Neural cell (in vitro differentiated cells): ENCODE results near the gene PLCL1. TPM values are rescaled to one million over a fixed set of nuclear protein-coding genes. Genes with fewer than 3 reads are reported as not detected.

Experiments
- H2AFZ ChIP-seq: fragments of 200-600, 300-800 bp; sonication (generic), shearing (Covaris generic); 2 replicates; pipeline ENCODE4 v1.6.0; 2014; ENCODE audit warnings: low read depth, mild to moderate bottlenecking, antibody characterized with exemption, low read length, moderate library complexity
- H3F3A ChIP-seq: fragments of 200-600 bp; shearing (Covaris generic); 2 replicates; pipeline ENCODE4 v1.6.1; 2016; ENCODE audit warnings: mild to moderate bottlenecking, moderate library complexity, mixed read lengths, antibody characterized with exemption, low read length; ENCODE audit not compliant: insufficient read depth, poor library complexity, severe bottlenecking
- H3K27ac ChIP-seq: fragments of 200-600, 300-800 bp; sonication (generic), shearing (Covaris generic); 2 replicates; pipeline ENCODE4 v1.5.1; 2014; ENCODE audit warnings: mild to moderate bottlenecking, low read length, moderate library complexity
- H3K27me3 ChIP-seq: fragments of 300-800, 200-600 bp; sonication (generic), shearing (Covaris generic); 2 replicates; pipeline ENCODE4 v1.6.0; 2014; ENCODE audit warnings: mild to moderate bottlenecking, low read depth, low read length, moderate library complexity; ENCODE audit not compliant: insufficient read depth
- H3K36me3 ChIP-seq: fragments of 300-800, 200-600 bp; sonication (generic), shearing (Covaris generic); 2 replicates; pipeline ENCODE4 v1.5.1; 2014; ENCODE audit warnings: mild to moderate bottlenecking, antibody characterized with exemption, low read length, moderate library complexity; ENCODE audit not compliant: insufficient read depth
- H3K4me2 ChIP-seq: fragments of 300-800, 200-600 bp; sonication (generic), shearing (Covaris generic); 2 replicates; pipeline ENCODE4 v1.6.0; 2014; ENCODE audit warnings: mild to moderate bottlenecking, low read length
- H3K4me3 ChIP-seq: fragments of 300-800, 200-600 bp; sonication (generic), shearing (Covaris generic); 2 replicates; pipeline ENCODE4 v1.5.1; 2014; ENCODE audit warnings: mild to moderate bottlenecking, low read length, moderate library complexity
- H3K79me2 ChIP-seq: fragments of 200-600 bp; shearing (Covaris generic); replicated peaks from 2 replicates; pipeline ENCODE4 v1.6.0; 2014; ENCODE audit warnings: mild to moderate bottlenecking, low read length, moderate library complexity; ENCODE audit not compliant: insufficient read depth
- H3K9ac ChIP-seq: fragments of 300-800, 200-600 bp; sonication (generic), shearing (Covaris generic); 2 replicates; pipeline ENCODE4 v1.6.1; 2016; ENCODE audit warnings: mild to moderate bottlenecking, low read length, mixed read lengths
- H3K9me2 ChIP-seq: fragments of 200-600 bp; shearing (Covaris generic); 2 replicates; pipeline ENCODE4 v1.6.1; 2016; ENCODE audit warnings: mild to moderate bottlenecking, low read length, mixed read lengths; ENCODE audit not compliant: insufficient read depth
- H3K9me3 ChIP-seq: fragments of 200-600, 300-800 bp; sonication (generic), shearing (Covaris generic); 2 replicates; pipeline ENCODE4 v1.6.1; 2016; ENCODE audit warnings: mild to moderate bottlenecking, mixed run types, low read length, moderate library complexity, mixed read lengths
- H4K20me1 ChIP-seq: fragments of 200-600 bp; shearing (Covaris generic); 2 replicates; pipeline ENCODE4 v1.6.1; 2016; ENCODE audit warnings: mild to moderate bottlenecking, mixed run types; ENCODE audit not compliant: insufficient read depth
- EP300 ChIP-seq: fragments of 450-650 bp; conservative IDR thresholded peaks from 2 replicates; pipeline ENCODE4 v1.6.1; 2014; ENCODE audit warnings: antibody characterized with exemption, mild to moderate bottlenecking, moderate library complexity; ENCODE audit not compliant: poor library complexity, severe bottlenecking
- EZH2 ChIP-seq: fragments of 200-600, 300-800 bp; shearing (Covaris generic), sonication (generic); IDR thresholded peaks from 2 replicates; pipeline ENCODE4 v1.6.1; 2014; ENCODE audit warnings: antibody characterized with exemption, low read length, borderline replicate concordance, mild to moderate bottlenecking; ENCODE audit not compliant: insufficient read depth, poor library complexity, severe bottlenecking
- MXI1 ChIP-seq: fragments of 450-650 bp; conservative IDR thresholded peaks from 2 replicates; pipeline ENCODE4 v1.6.1; 2014; ENCODE audit warnings: antibody characterized with exemption, mild to moderate bottlenecking; ENCODE audit not compliant: poor library complexity, severe bottlenecking
- POLR2AphosphoS5 ChIP-seq: IDR thresholded peaks from 2 replicates; pipeline ENCODE4 v1.6.1; 2012
- RAD21 ChIP-seq: fragments of 450-650 bp; conservative IDR thresholded peaks from 2 replicates; pipeline ENCODE4 v1.6.1; 2014; ENCODE audit warnings: antibody characterized with exemption, mild to moderate bottlenecking, moderate library complexity
- SMC3 ChIP-seq: fragments of 450-650 bp; conservative IDR thresholded peaks from 2 replicates; pipeline ENCODE4 v1.6.1; 2014; ENCODE audit warnings: antibody characterized with exemption, mild to moderate bottlenecking, moderate library complexity; ENCODE audit not compliant: poor library complexity
- TAF1 ChIP-seq: IDR thresholded peaks from 2 replicates; pipeline ENCODE4 v1.6.1; 2012; ENCODE audit warnings: low read depth
- polyA plus RNA-seq: library from polyadenylated mRNA; depleted of rRNA; stranded (reverse); fragments of >200 nt; gene quantifications from 2 replicates; pipeline ENCODE4 v1.2.3, GENCODE V29; 2014
- TF ChIP-seq, protein P1 (sequence below): IDR thresholded peaks from 2 replicates; pipeline ENCODE4 v1.6.1; 2012; ENCODE audit warnings: borderline replicate concordance
- TF ChIP-seq, protein P2 (sequence below): fragments of 450-650 bp; IDR thresholded peaks from 2 replicates; pipeline ENCODE4 v1.5.1; 2014; ENCODE audit warnings: antibody characterized with exemption, mild to moderate bottlenecking, moderate library complexity; ENCODE audit not compliant: poor library complexity, severe bottlenecking

PLCL1 gene
- polyA plus RNA-seq, 1 donor from 2014 or later, result 6.8 TPM

DNA sequence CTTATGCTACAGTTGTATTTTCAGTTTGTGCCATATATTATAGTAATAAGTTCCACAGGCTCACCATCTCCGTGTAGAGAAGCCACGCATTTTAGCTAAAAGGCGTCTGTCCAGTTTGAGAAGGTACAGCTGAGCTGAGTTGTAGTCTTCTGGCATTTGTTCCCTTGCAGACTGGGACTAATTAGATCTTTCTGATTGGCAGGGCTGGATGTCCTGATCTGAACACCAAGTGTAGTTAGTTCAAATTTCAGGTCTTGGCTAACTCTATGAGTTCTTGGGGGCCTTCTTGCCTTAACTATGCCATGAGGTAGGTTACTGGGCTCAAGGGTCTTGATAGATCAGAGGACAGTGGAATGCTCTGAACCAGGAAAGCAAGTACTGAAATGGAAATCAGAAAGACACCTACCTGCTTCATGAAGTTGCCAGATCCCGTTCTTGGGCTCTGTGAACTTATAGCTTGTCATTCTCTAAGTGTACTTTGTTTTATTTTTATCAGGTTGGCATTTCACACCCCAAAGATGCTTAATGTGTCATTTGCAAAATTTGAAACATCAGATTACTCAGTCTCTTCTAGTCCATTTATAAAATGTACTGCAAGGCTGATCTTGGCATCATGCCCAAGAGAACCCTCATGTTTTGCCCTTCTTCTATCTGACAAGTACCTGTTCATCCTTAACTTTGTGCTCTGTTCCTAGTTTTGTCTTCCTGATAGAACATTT is 93.7 kb downstream of the PLCL1 start:
- Histone ChIP-seq H3K36me3 (no peaks in the 10 kb centered on the region), H3F3A (no peaks in the 10 kb centered on the region), H3K27me3 (no peaks in the 10 kb centered on the region), H3K79me2 (no peaks in the 10 kb centered on the region), H4K20me1 (no peaks in the 10 kb centered on the region), H2AFZ (no peak overlapping the region), H3K4me2 (no peak overlapping the region), H3K4me3 (no peak overlapping the region), H3K9me3 (no peaks in the 10 kb centered on the region), H3K27ac (no peak overlapping the region), H3K9me2 (no peaks in the 10 kb centered on the region), H3K9ac (no peak overlapping the region)
- no peak for TF ChIP-seq EP300
- TF ChIP-seq MXI1, result no peak
- TF ChIP-seq, protein P1, sequence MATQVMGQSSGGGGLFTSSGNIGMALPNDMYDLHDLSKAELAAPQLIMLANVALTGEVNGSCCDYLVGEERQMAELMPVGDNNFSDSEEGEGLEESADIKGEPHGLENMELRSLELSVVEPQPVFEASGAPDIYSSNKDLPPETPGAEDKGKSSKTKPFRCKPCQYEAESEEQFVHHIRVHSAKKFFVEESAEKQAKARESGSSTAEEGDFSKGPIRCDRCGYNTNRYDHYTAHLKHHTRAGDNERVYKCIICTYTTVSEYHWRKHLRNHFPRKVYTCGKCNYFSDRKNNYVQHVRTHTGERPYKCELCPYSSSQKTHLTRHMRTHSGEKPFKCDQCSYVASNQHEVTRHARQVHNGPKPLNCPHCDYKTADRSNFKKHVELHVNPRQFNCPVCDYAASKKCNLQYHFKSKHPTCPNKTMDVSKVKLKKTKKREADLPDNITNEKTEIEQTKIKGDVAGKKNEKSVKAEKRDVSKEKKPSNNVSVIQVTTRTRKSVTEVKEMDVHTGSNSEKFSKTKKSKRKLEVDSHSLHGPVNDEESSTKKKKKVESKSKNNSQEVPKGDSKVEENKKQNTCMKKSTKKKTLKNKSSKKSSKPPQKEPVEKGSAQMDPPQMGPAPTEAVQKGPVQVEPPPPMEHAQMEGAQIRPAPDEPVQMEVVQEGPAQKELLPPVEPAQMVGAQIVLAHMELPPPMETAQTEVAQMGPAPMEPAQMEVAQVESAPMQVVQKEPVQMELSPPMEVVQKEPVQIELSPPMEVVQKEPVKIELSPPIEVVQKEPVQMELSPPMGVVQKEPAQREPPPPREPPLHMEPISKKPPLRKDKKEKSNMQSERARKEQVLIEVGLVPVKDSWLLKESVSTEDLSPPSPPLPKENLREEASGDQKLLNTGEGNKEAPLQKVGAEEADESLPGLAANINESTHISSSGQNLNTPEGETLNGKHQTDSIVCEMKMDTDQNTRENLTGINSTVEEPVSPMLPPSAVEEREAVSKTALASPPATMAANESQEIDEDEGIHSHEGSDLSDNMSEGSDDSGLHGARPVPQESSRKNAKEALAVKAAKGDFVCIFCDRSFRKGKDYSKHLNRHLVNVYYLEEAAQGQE, result no peak
- TF ChIP-seq POLR2AphosphoS5, result no peak
- TF ChIP-seq TAF1, result no peak
- TF ChIP-seq SMC3, result no peak
- TF ChIP-seq, protein P2, sequence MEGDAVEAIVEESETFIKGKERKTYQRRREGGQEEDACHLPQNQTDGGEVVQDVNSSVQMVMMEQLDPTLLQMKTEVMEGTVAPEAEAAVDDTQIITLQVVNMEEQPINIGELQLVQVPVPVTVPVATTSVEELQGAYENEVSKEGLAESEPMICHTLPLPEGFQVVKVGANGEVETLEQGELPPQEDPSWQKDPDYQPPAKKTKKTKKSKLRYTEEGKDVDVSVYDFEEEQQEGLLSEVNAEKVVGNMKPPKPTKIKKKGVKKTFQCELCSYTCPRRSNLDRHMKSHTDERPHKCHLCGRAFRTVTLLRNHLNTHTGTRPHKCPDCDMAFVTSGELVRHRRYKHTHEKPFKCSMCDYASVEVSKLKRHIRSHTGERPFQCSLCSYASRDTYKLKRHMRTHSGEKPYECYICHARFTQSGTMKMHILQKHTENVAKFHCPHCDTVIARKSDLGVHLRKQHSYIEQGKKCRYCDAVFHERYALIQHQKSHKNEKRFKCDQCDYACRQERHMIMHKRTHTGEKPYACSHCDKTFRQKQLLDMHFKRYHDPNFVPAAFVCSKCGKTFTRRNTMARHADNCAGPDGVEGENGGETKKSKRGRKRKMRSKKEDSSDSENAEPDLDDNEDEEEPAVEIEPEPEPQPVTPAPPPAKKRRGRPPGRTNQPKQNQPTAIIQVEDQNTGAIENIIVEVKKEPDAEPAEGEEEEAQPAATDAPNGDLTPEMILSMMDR, result no peak
- no peak for TF ChIP-seq EZH2
- no peak for TF ChIP-seq RAD21

DNA sequence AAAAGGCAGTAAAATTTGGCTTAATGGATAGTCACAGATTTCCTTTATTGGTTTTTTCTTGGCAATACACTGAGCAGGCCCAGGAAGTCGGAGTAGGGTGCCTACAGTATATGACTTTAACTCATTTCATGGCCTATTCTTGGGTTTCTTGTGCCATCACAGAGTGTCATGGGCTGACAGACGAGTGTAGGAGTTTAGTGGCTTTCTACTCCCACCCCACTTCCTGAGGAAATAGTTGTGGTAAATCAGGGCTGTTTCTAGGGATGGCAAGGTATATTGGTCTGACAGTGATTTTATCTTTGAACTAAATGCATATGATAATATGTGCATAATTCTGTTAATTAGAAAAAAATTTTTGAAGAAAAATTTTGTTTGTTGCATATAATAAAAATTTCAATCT is 100.1 kb downstream of the PLCL1 start:
- H4K20me1 ChIP-seq, result no peaks in the 10 kb centered on the region
- H3K27me3 ChIP-seq, result no peaks in the 10 kb centered on the region
- H3K9ac ChIP-seq, result no peak overlapping the region
- no peak overlapping the region for H3K4me3 ChIP-seq
- no peak overlapping the region for H3K4me2 ChIP-seq
- no peaks in the 10 kb centered on the region for H3K79me2 ChIP-seq
- H3F3A ChIP-seq, result no peaks in the 10 kb centered on the region
- no peak overlapping the region for H3K27ac ChIP-seq
- H3K9me3 ChIP-seq, result no peaks in the 10 kb centered on the region
- no peak overlapping the region for H2AFZ ChIP-seq
- TF ChIP-seq TAF1, result no peak
- TF ChIP-seq POLR2AphosphoS5, result no peak
- TF ChIP-seq EZH2, result no peak
- TF ChIP-seq, protein P2, result no peak
- TF ChIP-seq, protein P1, result no peak
- no peak for TF ChIP-seq RAD21
- TF ChIP-seq MXI1, result no peak
- TF ChIP-seq EP300, result no peak
- no peak for TF ChIP-seq SMC3
- no peaks in the 10 kb centered on the region for H3K36me3 ChIP-seq
- no peaks in the 10 kb centered on the region for H3K9me2 ChIP-seq
